Stimulated activated CD4-positive, alpha-beta T cell treated with anti-CD3 and anti-CD28 coated beads, TNF-alpha, amount 100 ng/mL, for 24 hours (primary cell): ENCODE measurements around the gene GSTA3.
"Not testable (repeated sequence)": the region's sequence is repeated elsewhere in the genome, so short reads cannot be mapped to it uniquely, and the experiment has no call there.

Experiments
- DNase-seq, 3 experiments: peaks; one replicate each; pipeline ENCODE4 v3.0.0-alpha.2; 2020; ENCODE audit warnings: low read depth in 3 of 3

GSTA3 gene

DNA sequence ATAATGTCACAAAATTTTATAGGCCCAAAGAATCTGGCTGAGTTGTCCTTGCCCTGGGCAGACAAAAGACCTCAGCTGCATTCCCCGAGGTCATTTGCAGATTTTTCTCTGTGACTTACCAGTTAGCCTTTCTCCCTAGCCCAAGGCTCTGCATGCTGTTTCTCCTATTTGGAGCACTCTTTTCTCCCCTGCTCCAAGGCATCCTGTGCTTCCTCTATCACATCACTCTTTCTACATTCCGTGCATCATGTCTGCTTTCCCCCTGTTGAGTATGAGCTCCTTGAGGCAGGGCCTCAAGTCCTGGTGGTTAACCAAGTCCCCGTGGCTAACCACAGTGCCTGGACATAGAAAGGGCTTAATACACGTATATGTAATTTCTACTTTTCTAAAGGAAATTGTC lies 593 bp upstream of the GSTA3 start:
- DNase-seq: no peak

DNA sequence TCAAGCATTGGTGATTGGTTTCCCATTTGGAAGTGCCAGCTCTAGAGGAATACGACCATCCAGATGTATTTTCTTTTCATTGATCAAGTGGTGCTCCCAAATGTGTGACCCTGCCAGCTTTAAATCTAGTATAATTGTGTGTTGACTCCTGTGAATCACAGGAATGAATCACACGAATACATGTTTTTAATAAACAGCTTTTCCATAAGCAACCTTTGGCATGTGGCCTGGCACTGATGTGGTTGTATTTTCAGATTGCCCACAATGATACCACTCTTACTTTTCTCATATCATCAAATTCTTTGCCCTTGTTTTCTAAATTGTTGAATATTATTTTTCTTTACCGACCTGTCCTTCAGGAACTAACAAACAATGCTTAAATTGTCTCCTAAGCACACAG lies 367 bp downstream of the GSTA3 start:
- DNase-seq: no peak

DNA sequence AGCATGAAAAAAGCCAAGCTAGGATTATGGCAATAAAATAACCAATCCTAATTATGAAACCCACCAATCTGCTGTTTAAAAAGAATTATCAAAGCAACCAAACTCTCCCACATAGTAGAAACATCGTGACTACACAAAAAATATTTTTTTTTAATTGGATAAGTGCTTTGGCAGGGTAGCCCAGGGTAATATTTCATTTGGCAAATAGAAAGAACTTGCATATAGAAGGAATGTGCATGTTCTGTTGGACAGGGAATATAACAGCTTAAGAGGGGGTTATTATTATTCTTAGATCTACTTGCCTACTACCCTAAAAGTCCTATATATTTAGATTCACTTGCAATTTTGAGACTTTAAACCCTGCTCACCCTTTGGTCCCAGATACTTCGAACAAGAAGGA lies 972 bp downstream of the GSTA3 start:
- no peak for DNase-seq

DNA sequence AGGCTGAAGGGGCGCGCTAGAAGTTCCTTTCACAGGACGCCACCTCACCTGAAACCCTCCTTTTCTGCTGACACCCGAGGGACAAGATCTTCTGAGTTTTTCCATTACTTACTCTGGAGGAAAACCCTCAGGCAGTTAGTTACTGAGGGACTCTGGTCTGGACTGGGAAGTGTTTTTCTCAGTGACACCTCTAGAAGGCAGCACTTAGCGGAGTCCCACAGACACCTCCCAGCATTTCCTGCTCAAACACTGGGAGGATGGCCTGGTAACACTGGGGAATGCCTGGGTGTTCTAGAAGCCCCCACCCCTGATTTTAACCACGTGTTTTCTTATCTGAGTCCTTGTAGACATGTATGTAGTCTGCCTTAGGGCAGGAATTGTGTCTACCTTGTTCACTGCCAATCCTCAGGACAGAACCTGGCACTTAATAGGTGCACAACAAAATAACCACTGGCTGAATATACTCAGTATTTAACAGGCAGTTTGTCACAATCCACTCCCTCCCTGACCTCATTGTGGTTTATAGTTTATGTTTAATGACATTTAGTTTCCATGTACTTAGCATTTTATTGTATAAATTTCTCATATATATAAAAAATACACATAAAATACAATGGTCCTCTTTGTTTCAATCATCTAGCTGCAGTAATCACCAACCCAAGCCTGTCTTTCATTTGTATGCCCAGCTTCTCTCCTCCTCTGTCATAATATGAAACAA lies 4.8 kb downstream of the GSTA3 start:
- no peak for DNase-seq

DNA sequence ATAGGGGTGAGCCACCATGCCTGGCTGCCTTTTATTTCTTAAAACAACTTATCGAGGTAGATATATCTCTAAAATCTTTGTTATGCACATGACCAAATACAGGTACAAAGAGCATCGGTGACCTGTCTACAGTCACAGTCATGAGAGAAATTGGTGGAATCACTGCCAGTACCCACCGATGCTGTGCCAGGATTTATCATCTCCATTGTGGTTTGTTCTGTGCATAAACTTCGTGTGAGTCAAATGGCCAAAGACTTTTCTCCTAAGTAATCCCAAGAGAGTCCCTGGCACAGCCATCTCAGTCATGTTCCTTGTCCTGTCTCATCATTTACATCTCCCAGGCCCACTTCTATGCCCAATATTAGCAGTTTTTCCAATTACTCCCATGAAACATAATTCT lies 9.0 kb downstream of the GSTA3 start:
- no peak for DNase-seq

DNA sequence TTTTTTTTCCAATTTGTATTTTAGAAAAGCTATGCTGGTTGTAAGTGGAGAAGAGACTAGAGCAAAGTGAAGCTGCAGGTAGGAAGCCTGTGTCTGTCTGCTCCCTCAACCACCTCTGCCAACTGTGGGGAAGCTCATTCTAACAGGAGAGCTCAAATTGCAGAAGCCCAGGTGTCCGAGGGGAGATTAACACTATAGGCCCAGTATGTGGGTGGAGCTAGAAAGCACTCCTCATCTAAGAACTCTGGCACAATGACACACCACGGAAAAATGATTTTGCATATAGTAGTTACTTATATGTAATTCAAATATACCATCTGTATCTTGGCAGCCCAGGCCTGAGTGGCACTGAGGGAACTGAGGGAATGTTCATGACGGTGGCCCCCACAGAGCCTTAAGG lies 13.7 kb downstream of the GSTA3 start:
- not testable (repeated sequence) for DNase-seq

DNA sequence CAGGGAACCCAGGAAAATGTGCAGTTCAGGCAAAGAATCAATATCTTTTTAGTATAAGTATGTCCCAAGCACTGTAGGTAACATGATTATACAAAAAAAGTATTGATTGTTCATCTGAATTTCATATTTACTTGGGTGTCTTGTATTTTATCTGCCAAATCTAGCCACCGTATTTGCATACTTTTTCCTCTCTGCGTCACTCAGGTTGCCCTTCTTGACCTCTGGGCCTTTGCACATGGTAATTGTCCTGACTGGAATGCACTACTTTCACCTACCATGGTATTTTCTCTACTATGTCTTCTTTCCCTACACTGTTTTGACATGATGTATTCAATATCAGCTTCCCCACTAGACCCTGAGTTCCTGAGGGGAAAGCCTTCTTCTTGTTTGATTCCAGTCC lies 15.2 kb downstream of the GSTA3 start:
- DNase-seq: no peak

DNA sequence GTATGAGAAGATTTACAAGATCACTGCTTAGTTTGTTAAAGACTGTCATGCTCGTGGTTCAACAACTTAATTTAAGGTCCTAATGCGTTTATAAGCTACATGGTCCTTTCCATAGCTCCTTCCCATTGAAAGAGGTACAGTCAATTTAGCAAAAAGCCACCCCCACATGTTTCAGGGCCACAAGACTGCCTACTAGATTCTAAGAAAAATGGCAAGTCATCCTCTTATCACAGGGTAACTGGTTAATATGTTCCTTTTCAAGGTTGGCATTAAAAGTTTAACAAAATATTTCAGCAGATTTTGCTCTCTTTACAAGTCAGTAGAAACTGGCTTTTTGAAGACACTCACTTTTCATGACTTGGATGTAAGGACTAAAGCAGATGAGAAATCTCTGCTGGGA lies 15.7 kb downstream of the GSTA3 start:
- DNase-seq: no peak

DNA sequence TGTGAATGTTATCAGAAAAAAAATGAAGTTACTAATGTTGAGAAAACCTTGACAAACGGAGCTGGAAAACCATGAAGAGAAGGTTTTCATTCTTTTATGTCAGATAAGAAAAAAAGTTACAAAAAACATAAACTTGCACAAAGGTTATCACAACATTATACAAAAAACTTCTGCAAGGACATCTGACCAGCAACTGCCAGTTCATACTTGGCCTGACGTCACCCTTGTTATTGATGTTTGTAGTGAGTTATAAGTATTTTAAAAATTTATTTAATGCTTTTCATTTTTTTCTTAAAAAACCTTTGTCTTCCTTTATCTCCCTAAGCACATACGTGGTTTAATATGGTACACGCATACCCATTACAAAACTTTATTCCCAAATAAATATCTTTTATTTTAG lies 16.3 kb downstream of the GSTA3 start:
- DNase-seq: no peak

DNA sequence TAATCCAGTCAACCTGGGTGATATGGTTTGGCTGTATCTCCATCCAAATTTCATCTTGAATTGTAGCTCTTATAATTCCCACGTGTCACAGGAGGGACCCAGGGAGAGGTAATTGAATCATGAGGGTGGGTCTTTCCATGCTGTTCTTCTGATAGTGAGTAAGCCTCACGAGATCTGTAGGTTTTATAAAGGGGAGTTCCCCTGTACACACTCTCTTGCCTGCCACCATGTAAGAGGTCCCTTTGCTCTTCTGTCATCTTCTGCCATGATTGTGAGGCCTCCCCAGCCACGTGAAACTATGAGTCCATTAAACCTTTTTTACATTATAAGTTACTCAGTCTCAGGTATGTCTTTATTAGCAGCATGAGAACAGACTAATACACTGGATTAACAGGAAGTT lies 19.5 kb downstream of the GSTA3 start:
- no peak for DNase-seq

DNA sequence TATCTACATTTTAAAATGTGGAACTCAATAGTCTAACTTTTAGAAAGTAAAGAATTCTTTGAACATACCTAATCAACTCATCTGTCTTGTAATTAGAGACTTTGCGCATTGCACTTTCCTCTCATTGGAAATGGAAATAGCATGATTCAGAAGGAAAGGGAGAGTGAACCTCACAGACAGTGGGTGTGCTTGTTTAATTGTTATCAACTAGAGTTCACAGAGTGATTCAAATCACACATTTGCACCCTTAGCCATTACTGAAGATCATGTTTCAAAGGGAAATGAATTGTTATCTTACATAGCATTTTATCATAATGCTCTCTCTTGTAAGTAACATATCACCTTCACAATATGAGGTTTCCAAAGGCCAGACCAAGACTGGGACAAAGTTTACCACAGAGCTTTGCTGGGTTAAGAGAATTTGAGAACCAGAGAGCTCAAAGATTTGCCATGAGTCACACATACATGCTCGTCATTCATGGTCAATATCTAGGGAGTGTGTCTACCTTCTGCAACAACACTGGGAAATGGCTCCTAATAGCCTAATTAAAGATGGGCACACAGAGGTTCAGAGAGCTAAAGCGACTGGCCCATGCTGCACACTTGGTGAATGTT lies 21.5 kb downstream of the GSTA3 start:
- no peak for DNase-seq

DNA sequence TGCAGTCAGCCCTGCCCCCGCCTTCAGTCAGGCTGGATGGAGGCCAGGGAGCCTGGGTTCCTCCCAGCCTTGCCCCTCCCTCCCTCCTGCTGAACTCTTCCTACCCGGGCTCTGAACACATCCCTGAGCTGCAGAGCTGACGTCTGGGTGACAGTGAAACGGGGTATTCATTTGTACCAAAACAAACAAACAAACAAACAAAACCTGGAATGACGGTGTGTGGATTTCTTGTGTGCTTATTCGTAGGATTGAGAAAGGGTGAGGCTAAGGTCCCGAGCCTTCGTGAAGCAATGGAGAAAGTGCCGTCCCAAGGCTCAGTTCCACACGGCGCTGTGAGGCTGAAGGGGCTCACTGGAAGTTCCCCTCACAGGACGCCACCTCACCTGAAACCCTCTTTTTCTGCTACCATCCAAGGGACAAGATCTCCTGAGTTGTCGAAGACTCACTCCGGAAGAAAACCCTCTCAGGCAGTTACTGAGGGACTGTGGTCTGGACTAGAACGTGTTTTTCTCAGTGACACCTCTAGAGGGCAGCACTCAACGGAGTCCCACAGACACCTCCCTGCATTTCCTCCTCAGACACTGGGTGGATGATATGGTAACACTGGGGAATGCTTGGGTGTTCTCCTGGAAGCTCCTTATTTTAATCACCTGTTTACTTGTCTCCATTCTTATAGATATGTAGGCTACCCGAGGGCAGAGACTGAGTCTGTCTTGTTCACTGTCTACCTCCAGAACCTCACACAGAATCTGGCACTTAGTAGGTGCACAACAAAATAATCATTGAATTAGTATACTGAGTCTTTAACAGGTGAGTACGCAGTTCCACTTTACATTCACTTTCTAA lies 27.3 kb downstream of the GSTA3 start:
- DNase-seq: peak; percentile 40 to 58 (median 55)

DNA sequence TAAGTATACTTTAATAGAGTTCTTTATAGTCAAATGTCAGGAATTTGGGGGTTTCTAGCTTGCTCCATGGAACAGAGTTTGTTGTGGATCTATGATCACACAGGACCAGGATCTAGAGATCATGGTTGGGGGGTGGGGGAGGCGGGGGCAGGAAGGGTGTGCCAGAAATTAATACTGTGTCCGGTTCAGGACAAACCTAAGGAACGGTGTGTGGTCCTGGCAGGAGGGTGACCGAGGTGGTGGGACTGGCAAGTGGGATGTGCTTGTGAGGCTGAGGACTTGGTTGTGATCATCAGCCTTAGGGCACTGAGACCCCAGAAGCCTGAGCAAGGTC lies 27.9 kb downstream of the GSTA3 start:
- no peak for DNase-seq

DNA sequence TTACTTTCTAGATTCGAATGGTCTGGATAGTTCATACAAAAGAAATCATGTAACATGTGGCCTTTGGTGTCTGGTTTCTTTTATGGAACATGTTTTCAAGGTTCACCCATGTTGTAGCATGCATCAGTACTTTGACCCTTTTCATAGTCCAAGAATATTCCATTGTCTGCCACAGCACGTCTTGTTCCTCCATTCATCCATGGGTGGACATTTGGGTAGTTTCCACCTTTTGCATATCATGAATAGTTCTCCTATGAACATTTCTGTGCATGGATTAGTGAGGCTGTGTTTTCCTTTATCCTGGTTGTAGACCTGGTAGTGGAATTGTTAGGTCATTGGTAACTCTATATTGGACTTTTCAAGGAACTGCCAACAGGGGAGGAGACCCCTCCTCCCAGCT lies 31.7 kb downstream of the GSTA3 start:
- no peak for DNase-seq

DNA sequence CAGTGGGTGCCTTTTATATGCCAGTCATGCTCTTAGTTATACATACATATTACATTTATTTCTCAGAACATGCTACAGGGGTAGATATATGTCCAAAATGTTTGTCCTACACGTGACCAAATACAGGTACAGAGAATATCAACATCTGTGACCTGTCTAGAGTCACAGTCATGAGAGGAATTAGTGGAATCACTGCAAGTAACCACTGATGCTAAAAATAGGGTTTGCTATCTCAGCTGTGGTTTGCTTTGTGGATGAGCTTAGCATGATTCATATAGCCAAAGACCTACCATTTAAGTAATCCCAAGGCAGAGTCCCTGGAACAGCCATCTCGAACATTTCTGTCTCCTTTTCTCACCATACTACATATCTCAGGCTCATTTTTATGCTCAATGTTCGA lies 32.3 kb downstream of the GSTA3 start:
- no peak for DNase-seq

DNA sequence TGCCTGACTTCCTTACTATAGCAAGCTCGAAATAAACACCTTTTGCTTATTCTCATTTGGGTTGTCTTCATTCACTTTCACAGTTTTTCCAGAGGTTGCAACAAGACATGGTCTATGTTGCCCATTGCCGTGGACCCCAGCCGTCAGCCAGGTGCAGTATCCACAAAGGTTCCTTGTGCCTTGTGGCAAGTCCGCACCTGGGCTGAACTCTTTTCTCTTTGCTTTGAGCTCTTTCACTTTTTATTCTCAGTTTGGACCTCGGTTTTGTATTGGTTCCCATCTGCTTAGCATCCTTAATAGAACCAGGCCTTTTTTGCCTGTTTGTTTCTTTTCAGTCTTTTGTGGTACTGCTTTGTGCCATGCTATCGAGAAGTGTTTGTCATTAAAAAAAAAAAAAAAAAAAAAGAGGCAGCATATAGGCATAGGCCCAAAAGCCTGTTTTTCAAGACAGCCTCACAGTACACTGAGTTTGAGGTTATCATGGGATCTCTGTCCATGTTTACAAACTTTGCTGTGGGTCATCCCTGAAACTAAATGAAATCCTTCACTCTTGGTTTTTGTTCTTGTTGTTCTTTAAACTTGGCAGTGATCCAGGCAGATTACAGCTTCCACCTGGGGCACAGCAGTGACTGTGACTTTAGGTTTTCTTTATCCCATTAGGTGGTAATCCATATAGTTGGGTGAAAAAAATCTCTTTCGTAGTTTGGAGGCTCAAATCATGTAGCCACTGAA lies 33.3 kb downstream of the GSTA3 start:
- no peak for DNase-seq

DNA sequence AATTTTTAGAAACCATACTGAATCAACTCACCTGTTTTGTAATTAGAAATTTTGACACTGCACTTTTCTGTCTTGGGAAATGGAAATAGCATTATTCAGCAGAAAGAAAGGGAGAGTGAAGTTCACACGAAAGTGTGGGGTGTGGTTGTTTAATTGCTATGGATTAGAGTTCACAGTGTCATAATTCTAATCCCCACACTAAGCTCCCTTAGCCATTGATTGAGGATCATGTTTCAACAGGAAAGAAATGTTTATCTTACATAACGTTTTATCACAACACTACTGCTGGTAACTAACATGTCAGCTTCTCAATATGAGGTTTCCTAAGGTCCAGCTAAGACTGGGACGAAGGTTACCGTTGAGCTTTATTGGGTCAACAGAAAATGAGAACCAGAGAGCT lies 37.5 kb downstream of the GSTA3 start:
- DNase-seq: no peak

DNA sequence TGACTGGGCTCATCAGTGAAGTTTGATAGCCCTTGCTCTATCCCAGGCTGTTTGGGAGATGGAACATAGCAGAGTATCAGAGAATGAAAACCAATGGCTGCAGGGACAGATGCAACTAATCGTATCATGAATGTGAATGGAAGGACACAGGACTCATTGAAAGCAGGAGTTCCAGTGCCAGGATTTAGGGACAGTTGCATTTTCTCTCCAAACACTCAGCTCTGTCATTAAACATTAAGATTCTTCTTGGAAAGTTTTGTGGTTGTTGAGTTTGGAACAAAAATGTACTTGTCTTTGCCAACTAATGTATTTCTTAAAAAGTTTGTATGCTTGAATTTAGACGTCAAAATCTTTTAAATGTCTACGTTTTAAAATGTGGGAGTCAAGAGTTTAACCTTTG lies 37.9 kb downstream of the GSTA3 start:
- no peak for DNase-seq

DNA sequence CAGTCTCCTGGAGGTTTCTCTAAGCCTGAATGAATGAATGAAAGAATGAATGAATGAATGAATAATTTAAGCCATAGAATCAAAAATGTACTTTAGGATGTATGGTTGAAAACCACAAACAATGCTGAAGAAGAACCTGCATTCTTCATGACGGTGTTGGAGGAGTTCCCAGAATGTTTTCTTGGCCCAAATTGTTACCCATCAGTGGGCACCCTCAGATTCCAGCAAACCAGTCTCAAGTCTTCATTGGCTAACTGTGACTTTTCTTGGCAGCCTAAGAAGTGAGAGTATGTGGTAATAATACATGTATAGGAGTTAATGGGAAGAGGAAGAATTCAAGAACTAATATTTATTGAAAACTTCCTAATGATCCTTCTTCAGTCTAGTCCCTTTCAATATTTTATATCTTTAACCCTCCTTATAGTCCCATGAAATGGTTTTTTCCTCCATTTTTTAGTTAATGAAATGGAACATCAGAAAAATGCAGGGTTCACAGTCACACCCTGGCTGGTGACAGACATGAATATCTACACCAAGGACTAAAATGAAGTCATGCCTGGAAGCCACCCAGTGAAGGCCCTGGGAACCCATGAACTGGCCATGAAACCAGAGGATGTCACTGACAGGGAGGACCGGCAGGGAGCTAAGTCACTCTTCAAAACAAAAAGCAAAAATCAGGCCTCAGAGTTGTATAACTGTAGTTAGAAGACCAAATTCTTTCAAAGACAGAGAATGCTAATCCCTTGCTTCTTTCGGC lies 39.0 kb downstream of the GSTA3 start:
- not testable (repeated sequence) for DNase-seq

DNA sequence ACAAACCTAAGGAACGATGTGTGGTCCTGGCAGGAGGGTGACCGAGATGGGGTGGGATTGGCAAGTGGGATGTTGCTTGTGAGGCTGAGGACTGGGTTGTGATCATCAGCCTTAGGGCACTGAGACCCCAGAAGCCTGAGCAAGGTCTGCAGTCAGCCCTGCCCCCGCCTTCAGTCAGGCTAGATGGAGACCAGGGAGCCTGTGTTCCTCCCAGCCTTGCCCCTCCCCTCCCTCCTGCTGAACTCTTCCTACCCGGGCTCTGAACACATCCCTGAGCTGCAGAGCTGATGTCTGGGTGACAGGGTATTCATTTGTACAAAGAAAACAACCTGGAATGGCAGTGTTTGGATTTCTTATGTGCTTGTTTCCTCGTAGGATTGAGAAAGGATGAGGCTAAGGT lies 40.6 kb downstream of the GSTA3 start:
- DNase-seq: not testable (repeated sequence)

DNA sequence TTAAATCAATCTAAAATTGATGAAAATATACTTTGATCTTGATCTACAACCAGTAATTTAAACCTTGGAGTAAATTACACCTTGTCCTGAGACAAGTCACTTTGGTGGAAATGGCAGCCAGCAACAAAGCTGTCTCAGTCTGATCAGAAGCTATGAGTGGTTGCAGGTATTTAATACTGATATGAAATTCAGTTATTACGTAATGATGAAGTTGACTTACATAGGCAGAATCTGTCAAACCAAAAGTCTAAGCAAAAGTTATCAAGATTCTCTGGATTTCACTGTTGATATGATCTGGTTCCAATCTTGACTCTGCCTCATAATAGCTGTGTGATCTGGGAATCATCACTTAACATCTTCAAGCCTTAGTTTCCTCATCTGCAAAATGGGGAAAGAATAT lies 41.3 kb downstream of the GSTA3 start:
- DNase-seq: no peak

DNA sequence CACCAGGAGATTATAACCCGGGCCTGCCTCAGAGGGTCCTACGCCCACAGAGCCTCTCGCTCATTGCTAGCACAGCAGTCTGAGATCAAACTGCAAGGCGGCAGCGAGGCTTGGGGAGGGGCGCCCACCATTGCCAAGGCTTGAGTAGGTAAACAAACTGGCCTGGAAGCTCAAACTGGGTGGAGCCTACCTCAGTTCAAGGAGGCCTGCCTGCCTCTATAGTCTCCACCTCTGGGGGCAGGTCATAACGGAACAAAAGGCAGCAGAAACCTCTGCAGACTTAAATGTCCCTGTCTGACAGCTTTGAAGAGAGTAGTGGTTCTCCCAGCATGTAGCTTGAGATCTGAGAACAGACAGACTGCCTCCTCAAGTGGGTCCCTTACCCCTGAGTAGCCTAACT lies 48.3 kb downstream of the GSTA3 start:
- not testable (repeated sequence) for DNase-seq
